Calu3 (cell line): ENCODE measurements around the gene RGS3. TPM values are rescaled to one million over a fixed set of nuclear protein-coding genes. Genes with fewer than 3 reads are reported as not detected.

Experiments used
- BruUV-seq: library from RNA; stranded (reverse); fragments of 400-500 nt; replicated peaks from 2 replicates; lab custom pipeline; 2021; lab: Mats Ljungman, UMichigan
- CTCF ChIA-PET: fragments of 300-600 bp; sonication (Branson Sonifier 250); formaldehyde crosslinking; loops from one replicate; lab custom pipeline; 2022; ENCODE audit warnings: antibody characterized with exemption; lab: Charles Lee
- DNase-seq: peaks from one replicate; pipeline ENCODE4 v3.0.0; 2022
- H3K27ac Mint-ChIP-seq: one replicate; pipeline ENCODE4 v1.8.0; 2022; ENCODE audit warnings: mixed read lengths; ENCODE audit not compliant: unreplicated experiment
- H3K27me3 Mint-ChIP-seq: one replicate; pipeline ENCODE4 v1.8.0; 2022; ENCODE audit warnings: mixed read lengths; ENCODE audit not compliant: unreplicated experiment
- H3K36me3 Mint-ChIP-seq: one replicate; pipeline ENCODE4 v1.8.0; 2022; ENCODE audit warnings: mild to moderate bottlenecking, moderate library complexity, mixed read lengths; ENCODE audit not compliant: insufficient read depth, unreplicated experiment
- H3K4me1 Mint-ChIP-seq: one replicate; pipeline ENCODE4 v1.8.0; 2022; ENCODE audit warnings: mild to moderate bottlenecking, low read depth, mixed read lengths; ENCODE audit not compliant: unreplicated experiment
- H3K4me3 Mint-ChIP-seq: one replicate; pipeline ENCODE4 v1.8.0; 2022; ENCODE audit warnings: mild to moderate bottlenecking, low read depth, moderate library complexity, mixed read lengths; ENCODE audit not compliant: unreplicated experiment
- H3K9me3 Mint-ChIP-seq: one replicate; pipeline ENCODE4 v1.8.0; 2022; ENCODE audit warnings: low read depth, mixed read lengths; ENCODE audit not compliant: unreplicated experiment
- CTCF ChIP-seq: fragments of 200-600 bp; IDR thresholded peaks from one replicate; pipeline ENCODE4 v1.8.0; 2022; ENCODE audit warnings: antibody characterized with exemption; ENCODE audit not compliant: unreplicated experiment
- intact Hi-C: fragments of 100-400 bp; cut with micrococcal nuclease; formaldehyde crosslinking; loops from one replicate; pipeline ENCODE4 v1.10.0; 2022; ENCODE audit not compliant: unreplicated experiment
- total RNA-seq: library from RNA; stranded (reverse); gene quantifications from 2 replicates; pipeline ENCODE4 v1.2.3, GENCODE V29; 2022

Gene RGS3
- total RNA-seq, 1 experiment from 2014 or later = 61.8 TPM

GRCh38 chr9:113540466-113540865 lies 76.9 kb downstream of the RGS3 start:
- CTCF ChIA-PET = no interaction called here
- no peak for TF ChIP-seq CTCF
- Mint-ChIP-seq H3K36me3 (peaks cover 6% of the 10 kb centered on the region), H3K27me3 (no peaks in the 10 kb centered on the region), H3K4me1 (peaks cover 5% of the 10 kb centered on the region), H3K27ac (no peak overlapping the region), H3K4me3 (no peak overlapping the region), H3K9me3 (no peaks in the 10 kb centered on the region)
- no peak for DNase-seq
- BruUV-seq = no TSS peak
- intact Hi-C loops = no loop called here

- Mint-ChIP-seq H3K9me3 (no peaks in the 10 kb centered on the region), H3K27ac (no peak overlapping the region), H3K4me1 (peaks cover 9% of the 10 kb centered on the region), H3K36me3 (peaks cover 6% of the 10 kb centered on the region), H3K4me3 (no peak overlapping the region), H3K27me3 (no peaks in the 10 kb centered on the region)
- intact Hi-C loops = no loop called here
- no TSS peak for BruUV-seq
- CTCF ChIA-PET = interaction anchor here (0.5 kb wide), 1 partner anchor 51 kb away, joined by 3 read pairs; no protein-coding TSS in a partner anchor
- peak; percentile 28 for DNase-seq
- TF ChIP-seq CTCF = no peak
Measured at GRCh38 chr9:113541019-113541900, 77.7 kb downstream of the RGS3 start.

GRCh38 chr9:113542006-113542405 lies 78.5 kb downstream of the RGS3 start:
- no TSS peak for BruUV-seq
- H3K4me1 Mint-ChIP-seq = peaks cover 14% of the 10 kb centered on the region
- no peak overlapping the region for H3K4me3 Mint-ChIP-seq
- TF ChIP-seq CTCF = no peak
- H3K36me3 Mint-ChIP-seq = peaks cover 6% of the 10 kb centered on the region
- no peaks in the 10 kb centered on the region for H3K9me3 Mint-ChIP-seq
- CTCF ChIA-PET = interaction anchor here (0.5 kb wide), 1 partner anchor 52 kb away, joined by 3 read pairs; no protein-coding TSS in a partner anchor
- H3K27ac Mint-ChIP-seq = peak overlapping the region; percentile 33
- no peaks in the 10 kb centered on the region for H3K27me3 Mint-ChIP-seq
- intact Hi-C loops = no loop called here
- no peak for DNase-seq

GRCh38 chr9:113542741-113543140 lies 79.2 kb downstream of the RGS3 start:
- no peaks in the 10 kb centered on the region for H3K27me3 Mint-ChIP-seq

More at GRCh38 chr9:113542741-113543140, 79.2 kb downstream of the RGS3 start:
- TF ChIP-seq CTCF = no peak
- CTCF ChIA-PET = no interaction called here
- intact Hi-C loops = no loop called here
- peaks cover 6% of the 10 kb centered on the region for H3K36me3 Mint-ChIP-seq
- no TSS peak for BruUV-seq
- no peak overlapping the region for H3K27ac Mint-ChIP-seq
- H3K9me3 Mint-ChIP-seq = no peaks in the 10 kb centered on the region
- peaks cover 17% of the 10 kb centered on the region for H3K4me1 Mint-ChIP-seq
- H3K4me3 Mint-ChIP-seq = no peak overlapping the region
- no peak for DNase-seq
